Measurements from ENCODE around the gene RAB40B.
A peak's percentile ranks its signal among the peaks of the same experiment; 100 is the strongest.

Gene RAB40B

GRCh38 chr17:82650723-82651122 lies 47.8 kb downstream of the RAB40B start:
- DNase-seq (ENCODE audit: low spot score) (no peak), FAIRE-seq (no peak)

- no peak for DNase-seq (ENCODE audit: low spot score)
- FAIRE-seq = no peak
These were observed 48.8 kb downstream of the RAB40B start for GRCh38 chr17:82649501-82650261.

- FAIRE-seq (no peak), DNase-seq (ENCODE audit: low spot score) (peak; percentile 79)
These were observed 49.7 kb downstream of the RAB40B start for GRCh38 chr17:82648742-82649331.

- DNase-seq (ENCODE audit: low spot score) (peak; percentile 100), FAIRE-seq (peak; percentile 99)
These were observed 50.3 kb downstream of the RAB40B start, which contains the start of gene WDR45B for GRCh38 chr17:82648165-82648668. Gene WDR45B (minus strand): TSS chr17:82648444. CDS start chr17:82648340, 104 bp downstream.

GRCh38 chr17:82647593-82648164 lies 50.8 kb downstream of the RAB40B start:
- peak; percentile 58 for DNase-seq (ENCODE audit: low spot score)
- no peak for FAIRE-seq

- FAIRE-seq = no peak
- no peak for DNase-seq (ENCODE audit: low spot score)
These were observed 53.0 kb downstream of the RAB40B start for GRCh38 chr17:82645516-82645915.

- DNase-seq (ENCODE audit: low spot score) (no peak), FAIRE-seq (no peak)
These were observed 54.4 kb downstream of the RAB40B start for GRCh38 chr17:82644148-82644547.

GRCh38 chr17:82642022-82642421 lies 56.5 kb downstream of the RAB40B start:
- DNase-seq (ENCODE audit: low spot score) (no peak), FAIRE-seq (peak; percentile 53)

- no peak for FAIRE-seq
- no peak for DNase-seq (ENCODE audit: low spot score)
These were observed 58.5 kb downstream of the RAB40B start for GRCh38 chr17:82640036-82640435.

- DNase-seq (ENCODE audit: low spot score) (no peak), FAIRE-seq (peak; percentile 44)
These were observed 58.9 kb downstream of the RAB40B start for GRCh38 chr17:82639628-82640027.

GRCh38 chr17:82638183-82638773 lies 60.2 kb downstream of the RAB40B start:
- no peak for DNase-seq (ENCODE audit: low spot score)
- no peak for FAIRE-seq

- FAIRE-seq = peak; percentile 20
- DNase-seq (ENCODE audit: low spot score) = no peak
These were observed 61.6 kb downstream of the RAB40B start for GRCh38 chr17:82636626-82637598.

- FAIRE-seq = no peak
- no peak for DNase-seq (ENCODE audit: low spot score)
These were observed 65.2 kb downstream of the RAB40B start for GRCh38 chr17:82633343-82633742.

GRCh38 chr17:82632451-82632850 lies 66.0 kb downstream of the RAB40B start:
- no peak for DNase-seq (ENCODE audit: low spot score)
- no peak for FAIRE-seq

GRCh38 chr17:82631544-82631943 lies 67.0 kb downstream of the RAB40B start:
- FAIRE-seq (no peak), DNase-seq (ENCODE audit: low spot score) (no peak)

GRCh38 chr17:82630212-82630611 lies 68.3 kb downstream of the RAB40B start:
- DNase-seq (ENCODE audit: low spot score) (no peak), FAIRE-seq (no peak)

- DNase-seq (ENCODE audit: low spot score) = no peak
These were observed 68.8 kb downstream of the RAB40B start for GRCh38 chr17:82629748-82630147.

GRCh38 chr17:82627405-82627804 lies 71.1 kb downstream of the RAB40B start:
- FAIRE-seq (no peak), DNase-seq (ENCODE audit: low spot score) (no peak)

More at GRCh38 chr17:82629748-82630147, 68.8 kb downstream of the RAB40B start:
- no peak for FAIRE-seq

- DNase-seq (ENCODE audit: low spot score) (no peak), FAIRE-seq (no peak)
These were observed 74.8 kb downstream of the RAB40B start for GRCh38 chr17:82623707-82624106.

- no peak for FAIRE-seq
These were observed 78.9 kb downstream of the RAB40B start for GRCh38 chr17:82619641-82620040.

GRCh38 chr17:82619211-82619610 lies 79.3 kb downstream of the RAB40B start:
- FAIRE-seq = no peak
- DNase-seq (ENCODE audit: low spot score) = no peak

More at GRCh38 chr17:82619641-82620040, 78.9 kb downstream of the RAB40B start:
- DNase-seq (ENCODE audit: low spot score) = no peak

Data from urothelium cell line (cell line).